Globus pallidus (tissue), 1 donor: Measurements from ENCODE around the gene SMARCA5.
"Not testable (repeated sequence)": the region's sequence is repeated elsewhere in the genome, so short reads cannot be mapped to it uniquely, and the experiment has no call there.

ENCODE experiments used
- DNase-seq: peaks from one replicate; pipeline ENCODE4 v3.0.0-alpha.2; 2015; ENCODE audit warnings: low spot score

The SMARCA5 gene, protein sequence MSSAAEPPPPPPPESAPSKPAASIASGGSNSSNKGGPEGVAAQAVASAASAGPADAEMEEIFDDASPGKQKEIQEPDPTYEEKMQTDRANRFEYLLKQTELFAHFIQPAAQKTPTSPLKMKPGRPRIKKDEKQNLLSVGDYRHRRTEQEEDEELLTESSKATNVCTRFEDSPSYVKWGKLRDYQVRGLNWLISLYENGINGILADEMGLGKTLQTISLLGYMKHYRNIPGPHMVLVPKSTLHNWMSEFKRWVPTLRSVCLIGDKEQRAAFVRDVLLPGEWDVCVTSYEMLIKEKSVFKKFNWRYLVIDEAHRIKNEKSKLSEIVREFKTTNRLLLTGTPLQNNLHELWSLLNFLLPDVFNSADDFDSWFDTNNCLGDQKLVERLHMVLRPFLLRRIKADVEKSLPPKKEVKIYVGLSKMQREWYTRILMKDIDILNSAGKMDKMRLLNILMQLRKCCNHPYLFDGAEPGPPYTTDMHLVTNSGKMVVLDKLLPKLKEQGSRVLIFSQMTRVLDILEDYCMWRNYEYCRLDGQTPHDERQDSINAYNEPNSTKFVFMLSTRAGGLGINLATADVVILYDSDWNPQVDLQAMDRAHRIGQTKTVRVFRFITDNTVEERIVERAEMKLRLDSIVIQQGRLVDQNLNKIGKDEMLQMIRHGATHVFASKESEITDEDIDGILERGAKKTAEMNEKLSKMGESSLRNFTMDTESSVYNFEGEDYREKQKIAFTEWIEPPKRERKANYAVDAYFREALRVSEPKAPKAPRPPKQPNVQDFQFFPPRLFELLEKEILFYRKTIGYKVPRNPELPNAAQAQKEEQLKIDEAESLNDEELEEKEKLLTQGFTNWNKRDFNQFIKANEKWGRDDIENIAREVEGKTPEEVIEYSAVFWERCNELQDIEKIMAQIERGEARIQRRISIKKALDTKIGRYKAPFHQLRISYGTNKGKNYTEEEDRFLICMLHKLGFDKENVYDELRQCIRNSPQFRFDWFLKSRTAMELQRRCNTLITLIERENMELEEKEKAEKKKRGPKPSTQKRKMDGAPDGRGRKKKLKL

DNA sequence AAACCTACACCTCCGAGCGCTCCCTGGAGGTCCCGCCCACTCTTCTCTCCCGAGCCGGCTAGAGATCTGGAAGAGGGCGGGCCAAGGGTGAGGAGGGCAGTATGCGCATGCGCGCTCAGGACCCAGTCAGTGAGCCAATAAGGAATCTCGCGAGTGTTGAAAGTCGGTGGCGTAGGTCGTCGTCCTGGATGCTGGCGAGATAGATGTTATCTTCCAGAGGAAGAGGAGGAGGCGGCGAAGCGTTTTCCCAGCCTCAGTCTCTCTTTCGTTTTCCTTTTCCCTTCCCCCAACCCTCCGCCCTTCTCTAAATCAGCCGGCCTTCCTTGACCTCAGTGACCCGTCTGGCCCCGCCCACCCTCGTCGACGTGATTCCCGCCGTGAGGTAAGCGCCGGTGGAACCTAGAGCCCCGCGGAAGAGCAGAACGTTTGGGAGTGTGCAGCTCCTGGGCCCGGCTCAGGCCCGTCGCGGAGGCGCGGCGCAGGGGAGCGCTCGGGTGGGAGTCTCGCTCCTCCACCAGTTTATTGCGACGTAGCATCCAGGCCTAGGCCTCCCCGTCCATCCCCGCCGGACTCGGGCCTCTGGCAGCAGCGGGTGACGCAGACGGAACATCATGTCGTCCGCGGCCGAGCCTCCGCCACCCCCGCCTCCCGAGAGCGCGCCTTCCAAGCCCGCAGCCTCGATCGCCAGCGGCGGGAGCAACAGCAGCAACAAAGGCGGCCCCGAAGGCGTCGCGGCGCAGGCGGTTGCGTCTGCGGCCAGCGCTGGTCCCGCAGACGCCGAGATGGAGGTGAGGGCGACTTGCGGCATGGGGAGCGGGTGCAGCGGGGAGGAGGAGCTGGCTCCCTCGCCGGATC lies at the start of gene SMARCA5:
TSS of gene SMARCA5 (plus strand) at position 389 of the 855 bp plus-strand sequence. CDS start at position 612, 223 bp downstream.
- DNase-seq: peak; percentile 96

GRCh38 chr4:143473334-143474126 lies 40.0 kb upstream of the SMARCA5 start:
- DNase-seq: no peak

DNA sequence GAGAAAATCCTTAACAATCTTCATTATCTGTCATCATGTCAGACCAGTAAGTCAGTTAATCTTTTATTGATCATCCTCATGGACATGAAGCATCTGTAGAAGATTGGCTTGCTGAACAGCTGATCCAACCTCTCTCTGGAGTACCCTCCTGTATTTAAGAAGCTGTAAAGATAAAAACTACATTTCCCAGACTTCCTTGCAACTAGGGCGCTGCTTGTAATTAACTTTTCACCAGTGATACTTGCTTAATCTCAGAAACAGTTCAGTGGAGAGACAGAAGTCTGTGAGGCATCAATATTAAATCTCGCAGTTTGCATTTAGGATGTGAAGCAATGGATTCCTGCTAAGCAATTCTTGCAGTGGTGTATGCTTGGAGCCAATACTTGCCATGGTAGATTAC lies 36.0 kb upstream of the SMARCA5 start:
- no peak for DNase-seq

DNA sequence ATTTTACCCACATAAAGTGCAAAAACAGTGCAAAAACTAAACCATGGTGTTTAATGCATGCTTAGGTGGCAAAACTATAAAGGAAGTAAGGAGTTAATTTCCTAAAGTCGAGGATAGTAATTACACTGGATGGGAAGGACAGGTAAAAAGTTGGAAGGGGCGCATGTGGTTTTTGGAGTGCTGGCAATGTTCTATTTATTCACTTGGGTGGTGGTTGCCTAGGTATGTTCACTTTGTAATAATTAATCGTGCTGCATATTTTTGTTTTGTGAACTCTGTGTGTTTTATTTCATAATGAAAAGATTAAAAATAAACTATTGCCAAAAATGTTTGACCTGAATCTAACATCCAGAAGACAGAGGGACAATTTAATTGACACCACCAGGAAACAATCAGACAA lies 32.1 kb upstream of the SMARCA5 start:
- DNase-seq: no peak

DNA sequence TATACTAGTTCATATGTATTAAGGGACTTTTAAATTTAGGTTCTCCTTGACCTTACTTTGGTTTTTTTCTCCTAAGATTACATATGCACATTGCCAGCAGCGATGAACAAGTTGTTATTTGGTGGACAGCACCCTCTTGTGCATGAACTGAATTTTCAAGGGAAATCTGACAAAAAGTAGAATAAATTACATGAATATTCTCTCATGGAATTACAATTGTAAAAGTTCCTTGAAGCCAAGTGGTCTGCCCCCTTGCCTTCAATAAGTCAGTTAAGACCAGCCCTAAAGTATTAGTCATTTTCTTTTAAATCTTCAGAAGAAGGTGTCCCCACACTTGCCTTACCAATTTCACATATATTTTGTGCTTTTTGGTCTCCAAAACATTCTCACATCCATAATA lies 30.7 kb upstream of the SMARCA5 start:
- DNase-seq: peak; percentile 78

GRCh38 chr4:143486314-143486713 lies 27.2 kb upstream of the SMARCA5 start:
- DNase-seq: no peak

DNA sequence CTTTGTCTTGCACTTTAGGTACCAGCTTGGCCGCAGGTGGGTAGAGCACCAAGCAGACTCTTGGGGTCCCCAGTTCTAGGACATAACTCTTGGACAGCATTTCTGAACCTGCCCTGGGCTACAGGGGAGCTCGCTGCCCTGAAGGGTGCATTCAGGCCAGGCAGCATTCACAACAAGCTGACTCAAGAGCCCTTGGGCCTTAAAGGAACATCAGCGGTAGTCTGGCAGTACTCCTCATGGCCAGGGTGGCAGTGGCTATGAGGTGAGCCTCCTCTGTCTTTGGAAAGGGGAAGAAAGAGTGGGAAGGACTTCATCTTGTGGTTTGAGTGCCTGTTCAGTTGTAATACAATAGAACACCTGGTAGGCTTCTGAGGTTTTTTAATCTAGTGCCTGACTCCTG lies 24.8 kb upstream of the SMARCA5 start:
- DNase-seq: no peak

DNA sequence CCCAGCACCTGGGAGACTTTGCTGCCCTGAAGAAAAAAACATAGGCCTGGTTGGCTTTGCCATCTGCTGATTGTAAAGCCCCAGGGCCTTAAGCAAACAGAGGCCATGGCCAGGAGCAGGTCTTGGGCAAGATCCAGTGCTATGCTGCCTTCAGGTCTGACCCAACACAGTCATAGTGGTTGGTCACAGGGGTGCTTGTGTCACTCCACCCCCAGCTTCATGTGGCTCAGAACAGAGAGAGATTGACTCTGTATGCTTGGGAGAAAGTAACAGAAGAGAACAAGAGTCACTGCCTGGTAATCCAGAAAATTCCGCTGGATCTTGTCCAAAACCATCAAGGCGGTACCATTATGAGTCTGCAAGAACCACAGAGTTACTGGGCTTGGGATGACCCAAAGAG lies 24.4 kb upstream of the SMARCA5 start:
- DNase-seq: no peak

- no peak for DNase-seq
Measured at GRCh38 chr4:143498021-143498420, 15.5 kb upstream of the SMARCA5 start.

GRCh38 chr4:143502231-143502630 lies 11.3 kb upstream of the SMARCA5 start:
- DNase-seq: no peak

- no peak for DNase-seq
Measured at GRCh38 chr4:143506031-143506430, 7.5 kb upstream of the SMARCA5 start.

- no peak for DNase-seq
Measured at GRCh38 chr4:143511906-143512305, 1.6 kb upstream of the SMARCA5 start.

DNA sequence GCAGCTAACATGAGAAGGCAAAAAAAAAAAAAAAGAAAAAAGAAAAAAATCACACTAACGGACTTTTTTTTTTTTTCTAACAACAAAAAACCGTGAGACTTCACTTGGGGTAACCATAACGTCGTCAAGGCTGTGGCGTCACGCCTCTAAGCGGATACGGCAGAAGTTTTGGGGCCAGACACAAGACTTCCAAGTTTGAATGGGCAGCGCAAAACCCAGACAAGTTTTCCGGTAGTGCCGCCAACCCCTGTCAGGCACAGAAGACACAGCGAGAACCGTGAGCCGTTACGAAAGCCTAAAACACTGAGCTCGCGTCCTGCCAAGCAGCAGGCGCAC lies 556 bp upstream of the SMARCA5 start:
- no peak for DNase-seq

- DNase-seq: no peak
Measured at GRCh38 chr4:143514169-143514495, 630 bp downstream of the SMARCA5 start.

DNA sequence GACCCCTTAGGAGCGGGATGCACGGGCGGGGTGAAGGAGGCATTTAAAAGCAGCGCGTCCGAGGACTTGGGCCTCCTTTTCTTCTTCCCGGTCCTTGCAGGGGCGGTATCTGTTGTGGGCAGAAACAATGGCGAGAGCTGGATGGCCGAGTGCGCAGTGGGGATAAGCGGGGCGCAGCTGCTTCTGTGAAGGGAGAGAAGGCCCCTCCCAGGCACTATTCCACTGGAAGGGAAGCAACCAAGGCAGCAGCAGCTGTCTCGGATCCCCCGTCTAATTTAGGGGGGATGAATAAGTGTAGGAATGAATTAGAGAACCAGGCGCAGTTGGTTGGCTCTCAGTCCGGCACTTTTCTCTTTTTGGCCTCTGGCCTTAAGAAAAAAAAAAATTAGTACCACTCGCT lies 995 bp downstream of the SMARCA5 start:
- peak; percentile 69 for DNase-seq

DNA sequence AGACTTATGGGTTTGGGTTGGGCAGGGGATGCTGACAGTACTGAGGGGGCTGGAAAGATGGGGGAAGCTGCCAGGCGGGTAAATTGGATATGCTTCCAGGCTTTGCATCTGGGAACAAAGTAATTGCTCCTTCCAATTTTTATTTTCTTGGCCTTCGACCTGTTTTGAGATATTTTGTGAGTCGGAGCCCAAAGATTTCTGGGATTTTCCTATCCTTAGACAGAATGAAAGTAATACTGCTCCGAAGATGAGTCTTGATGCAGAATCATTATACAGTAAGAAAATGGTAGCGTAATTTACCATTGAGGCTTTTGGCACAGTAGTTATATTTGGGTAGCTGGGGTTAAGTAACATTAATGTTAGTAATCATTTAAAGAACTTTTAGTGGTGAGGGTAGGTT lies 1.4 kb downstream of the SMARCA5 start:
- DNase-seq: no peak

DNA sequence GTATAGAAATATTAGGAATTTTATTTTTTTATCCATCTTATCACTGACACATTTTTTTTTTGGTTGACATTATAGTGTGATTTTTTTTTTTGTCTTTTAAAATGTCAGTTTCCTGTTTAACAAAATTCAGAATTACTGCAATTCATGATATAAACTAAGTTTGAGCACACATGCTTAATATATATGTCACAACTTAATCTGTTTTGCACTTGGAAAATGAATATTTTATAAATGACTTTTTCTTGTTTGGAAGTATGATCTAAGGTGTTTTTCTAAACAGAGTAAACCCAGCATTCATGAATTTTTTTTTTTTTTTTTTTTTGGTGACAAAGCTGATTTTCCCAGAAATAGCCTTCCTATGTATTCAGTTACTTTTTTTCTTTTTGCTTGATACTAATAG lies 2.4 kb downstream of the SMARCA5 start:
- DNase-seq: no peak

DNA sequence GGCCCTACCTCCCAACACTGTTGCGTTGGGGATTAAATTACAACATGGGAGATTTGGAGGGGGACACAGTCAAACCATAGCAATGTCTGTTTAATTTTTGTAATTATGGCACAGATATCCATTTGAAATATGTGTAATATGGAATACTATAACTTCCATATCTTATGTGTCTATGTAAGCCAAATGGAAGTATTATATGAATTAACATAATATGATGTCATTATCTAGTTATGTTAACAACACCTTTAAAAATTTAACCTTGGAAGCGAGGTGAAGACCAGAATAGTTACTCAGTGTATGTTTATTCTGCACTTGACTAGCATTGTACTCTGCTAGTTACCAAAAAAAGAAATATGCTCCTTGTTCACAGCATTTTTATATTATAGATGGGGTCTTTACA lies 4.3 kb downstream of the SMARCA5 start:
- DNase-seq: no peak

GRCh38 chr4:143524211-143524610 lies 10.7 kb downstream of the SMARCA5 start:
- no peak for DNase-seq

DNA sequence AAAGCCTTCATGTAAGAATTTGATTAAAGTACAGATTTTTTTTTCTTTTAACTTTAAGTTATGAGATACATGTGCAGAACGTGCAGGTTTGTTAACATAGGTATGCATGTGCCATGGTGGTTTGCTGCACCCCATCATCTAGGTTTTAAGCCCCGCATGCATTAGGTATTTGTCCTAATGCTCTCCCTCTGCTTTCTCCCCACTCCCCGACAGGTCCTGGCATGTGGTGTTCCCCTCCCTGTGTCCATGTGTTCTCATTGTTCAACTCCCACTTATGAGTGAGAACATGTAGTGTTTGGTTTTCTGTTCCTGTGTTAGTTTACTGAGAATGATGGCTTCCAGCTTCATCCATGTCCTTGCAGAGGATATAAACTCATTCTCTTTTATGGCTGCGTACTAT lies 14.5 kb downstream of the SMARCA5 start:
- DNase-seq: not testable (repeated sequence)

- no peak for DNase-seq
Measured at GRCh38 chr4:143531380-143531779, 17.9 kb downstream of the SMARCA5 start.
